GM11168 (cell line): ENCODE measurements around the gene CD82.

Source experiments
- in situ Hi-C: fragments of 300-500 bp; cut with MboI; formaldehyde crosslinking; loops from one replicate; pipeline ENCODE4 v1.12.0; 2022; ENCODE audit warnings: low sequenced_read_pairs; ENCODE audit not compliant: unreplicated experiment

CD82 gene, protein sequence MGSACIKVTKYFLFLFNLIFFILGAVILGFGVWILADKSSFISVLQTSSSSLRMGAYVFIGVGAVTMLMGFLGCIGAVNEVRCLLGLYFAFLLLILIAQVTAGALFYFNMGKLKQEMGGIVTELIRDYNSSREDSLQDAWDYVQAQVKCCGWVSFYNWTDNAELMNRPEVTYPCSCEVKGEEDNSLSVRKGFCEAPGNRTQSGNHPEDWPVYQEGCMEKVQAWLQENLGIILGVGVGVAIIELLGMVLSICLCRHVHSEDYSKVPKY

DNA sequence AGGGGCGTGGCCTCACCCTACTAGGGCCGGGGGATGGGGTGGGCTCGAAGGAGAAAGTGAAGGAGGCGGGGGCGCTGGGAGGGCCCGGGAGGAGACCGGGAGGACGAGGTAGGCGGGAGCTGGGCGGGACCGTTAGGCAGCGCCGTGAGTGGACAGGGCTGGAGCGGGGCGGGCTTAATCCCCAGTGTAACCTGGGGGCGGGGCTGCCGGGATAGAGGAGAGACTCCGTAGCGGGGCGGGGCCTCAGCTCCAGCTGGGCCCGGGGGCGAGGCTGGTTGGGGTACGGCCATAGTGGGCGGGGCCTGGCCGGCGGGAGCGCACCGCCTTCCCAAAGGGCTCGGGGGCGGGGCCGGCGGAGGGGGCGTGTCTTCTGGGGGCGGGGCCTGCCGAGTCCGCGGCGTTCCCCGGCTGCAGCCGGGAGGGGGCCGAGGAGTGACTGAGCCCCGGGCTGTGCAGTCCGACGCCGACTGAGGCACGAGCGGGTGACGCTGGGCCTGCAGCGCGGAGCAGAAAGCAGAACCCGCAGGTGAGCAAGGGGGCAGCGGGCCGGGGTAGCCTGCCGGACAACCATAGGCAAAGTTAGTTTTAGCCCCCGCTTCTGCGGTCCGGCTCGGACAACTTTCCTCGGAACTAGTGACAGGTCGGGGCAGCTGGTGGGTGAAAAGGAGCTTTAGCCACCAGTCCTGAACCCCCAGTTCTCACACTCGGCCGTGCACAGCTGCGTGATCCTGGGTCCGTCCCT lies at the start of gene CD82:
CD82 (plus strand) TSS at position 453 of the 742 bp plus-strand sequence. CDS start 29,000 bp downstream, outside the sequence.
- in situ Hi-C loops, result no loop called here

DNA sequence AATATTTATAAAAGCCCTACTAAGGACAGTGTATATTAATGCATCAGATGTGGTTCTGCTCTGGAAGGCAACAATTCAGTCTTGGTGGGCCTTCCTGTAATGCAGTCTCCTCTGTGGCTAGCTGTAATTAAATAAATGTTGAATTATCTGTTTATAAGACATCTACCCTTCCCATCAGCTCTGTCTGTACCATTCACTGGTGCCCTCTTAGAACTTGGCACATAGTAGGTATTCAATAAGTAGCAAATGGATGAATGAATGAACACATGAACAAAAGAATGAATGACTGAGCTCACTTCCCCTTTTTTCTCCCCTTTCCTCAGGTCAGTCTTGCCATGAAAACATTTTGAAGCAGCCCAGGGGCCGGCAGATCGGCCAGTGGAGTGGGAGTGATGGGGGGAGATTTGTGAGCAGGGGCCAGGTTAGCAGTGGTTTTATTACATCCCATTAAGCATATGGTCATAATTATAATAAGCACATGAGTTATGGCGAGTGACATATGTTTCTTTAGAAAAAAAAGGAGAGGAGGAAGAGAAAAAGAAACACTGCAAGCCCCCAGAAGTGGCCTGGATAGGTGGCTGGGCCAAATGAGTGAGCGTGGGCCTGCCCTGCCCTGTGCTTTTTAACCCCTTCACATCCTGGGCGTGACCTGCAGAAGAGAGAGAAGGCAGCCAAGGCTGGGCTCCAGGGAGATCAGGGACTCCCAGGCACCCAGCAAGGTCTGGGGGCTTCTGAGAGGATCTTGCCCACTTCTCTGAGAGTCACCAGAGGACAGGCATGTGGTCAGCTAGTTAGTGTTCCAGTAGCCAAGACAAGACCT lies 48.6 kb upstream of the CD82 start:
- in situ Hi-C loops, result no loop called here

DNA sequence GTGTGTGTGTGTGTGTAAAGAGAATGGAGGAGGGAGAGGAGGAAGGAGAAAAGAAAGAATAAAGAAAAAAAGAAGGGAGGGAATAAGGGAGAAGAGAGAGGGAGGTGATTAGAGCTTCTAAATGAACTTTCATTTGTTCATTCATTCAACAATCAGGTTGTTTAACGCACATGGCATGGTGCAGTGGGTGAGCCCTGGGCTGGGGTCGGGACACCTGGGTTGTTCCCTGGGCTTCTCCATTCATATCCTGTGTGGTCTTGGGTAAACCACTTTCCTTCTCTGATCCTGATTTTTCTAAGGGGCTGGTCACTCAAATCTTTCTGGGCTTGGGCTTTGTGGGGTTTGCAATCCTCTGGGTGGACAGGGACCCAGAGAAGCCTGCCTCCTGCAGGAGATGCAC lies 47.9 kb upstream of the CD82 start:
- in situ Hi-C loops, result no loop called here

DNA sequence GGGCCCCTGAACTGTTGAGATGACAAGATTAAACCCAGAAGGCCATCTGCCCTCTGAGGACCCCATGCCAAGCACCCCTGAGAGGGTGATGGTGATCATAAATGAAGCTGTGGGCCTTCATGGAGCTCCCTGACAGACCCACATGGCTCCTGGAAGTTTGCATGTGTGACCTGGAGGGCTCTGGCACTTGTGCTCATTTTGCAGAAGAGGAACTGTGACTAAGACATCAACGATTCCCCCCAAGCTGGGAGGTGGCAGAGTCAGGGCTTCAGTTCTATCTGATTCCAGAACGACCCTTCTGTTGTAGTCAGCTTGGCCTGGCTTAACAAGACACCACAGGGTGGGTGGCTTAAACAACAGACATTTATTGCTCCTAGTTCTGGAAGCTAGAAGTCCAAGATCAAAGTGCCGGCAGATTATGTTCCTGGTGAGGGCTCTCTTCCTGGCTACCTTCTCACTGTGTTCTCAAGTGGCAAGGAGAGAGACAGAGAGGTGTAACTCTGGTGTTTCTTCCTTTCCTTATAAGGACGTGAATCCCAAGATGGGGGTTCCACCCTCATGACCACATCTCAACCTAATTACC lies 46.4 kb upstream of the CD82 start:
- in situ Hi-C loops, result no loop called here

DNA sequence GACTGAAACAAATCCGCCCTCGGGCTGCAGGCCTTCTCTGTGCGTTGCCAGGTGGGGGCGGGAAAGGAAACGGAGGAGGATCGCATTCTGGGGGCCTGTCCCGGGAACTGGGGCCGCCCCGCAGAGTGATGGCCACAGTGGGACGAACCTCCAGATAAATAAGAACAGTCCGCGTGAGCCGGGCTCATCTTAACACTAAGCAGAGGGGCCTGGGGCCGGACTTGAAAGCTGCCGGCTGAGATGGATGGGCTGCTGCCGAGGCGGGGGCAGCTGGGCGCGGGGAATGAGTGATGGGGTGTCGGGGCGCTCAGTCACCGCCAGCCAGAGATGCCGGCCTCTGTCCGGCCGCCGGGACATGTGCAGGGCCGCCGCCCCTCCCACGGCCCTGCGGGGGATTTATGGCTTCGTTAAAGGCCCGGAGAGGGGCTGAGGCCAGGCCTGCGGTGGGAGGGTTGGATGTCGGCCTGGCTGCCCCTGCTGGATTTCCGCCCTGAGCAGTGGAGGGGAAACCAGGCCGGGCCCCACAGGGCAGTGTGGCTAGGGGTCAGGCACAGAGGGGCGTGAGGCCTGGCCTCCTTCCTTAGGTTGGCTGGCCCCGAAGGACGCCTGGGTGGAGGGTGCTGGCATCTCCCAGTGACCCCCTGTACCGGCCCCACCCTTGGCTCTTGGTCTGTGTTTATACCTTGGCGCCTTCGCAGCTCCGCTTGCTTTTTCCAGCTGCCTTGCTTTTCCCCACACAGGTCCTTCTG lies 45.3 kb upstream of the CD82 start:
- in situ Hi-C loops, result no loop called here

DNA sequence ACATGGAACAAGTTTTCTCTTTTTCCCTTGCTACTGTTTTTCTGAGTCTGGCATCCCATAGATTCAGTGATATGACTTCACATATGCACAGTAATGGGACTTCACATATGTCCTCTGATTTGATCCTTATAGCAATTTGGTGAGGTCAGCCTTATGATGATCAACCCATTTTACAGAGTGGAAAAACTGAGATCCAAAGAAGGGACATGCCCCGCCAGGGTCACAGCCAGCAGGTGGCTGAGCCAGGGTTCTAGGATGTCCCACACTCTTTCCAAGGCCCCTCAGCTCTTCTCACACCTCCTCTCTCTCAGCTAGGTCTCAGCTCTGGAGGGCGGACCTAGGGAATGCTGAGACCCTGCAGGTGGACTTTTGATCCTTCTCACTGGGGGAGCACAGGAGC lies 44.3 kb upstream of the CD82 start:
- in situ Hi-C loops, result no loop called here

DNA sequence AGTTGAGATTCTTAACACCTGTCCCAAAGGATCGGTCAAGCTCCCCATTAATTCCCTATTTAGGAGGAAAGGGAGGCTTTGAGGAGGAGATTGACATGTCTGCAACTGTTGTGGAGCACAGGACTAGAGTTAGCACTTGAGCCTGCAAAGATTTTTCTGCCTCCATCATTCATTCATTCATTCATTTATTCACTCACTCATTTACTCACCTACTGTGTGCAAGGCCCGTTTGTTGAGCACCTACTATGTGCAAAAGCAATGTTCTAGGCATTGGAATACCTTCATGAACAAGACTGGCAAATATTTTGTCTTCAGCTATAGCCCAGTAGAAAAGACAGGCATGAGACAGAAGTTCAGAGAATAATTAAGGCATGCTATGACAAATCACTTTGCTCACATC lies 43.2 kb upstream of the CD82 start:
- in situ Hi-C loops, result no loop called here

DNA sequence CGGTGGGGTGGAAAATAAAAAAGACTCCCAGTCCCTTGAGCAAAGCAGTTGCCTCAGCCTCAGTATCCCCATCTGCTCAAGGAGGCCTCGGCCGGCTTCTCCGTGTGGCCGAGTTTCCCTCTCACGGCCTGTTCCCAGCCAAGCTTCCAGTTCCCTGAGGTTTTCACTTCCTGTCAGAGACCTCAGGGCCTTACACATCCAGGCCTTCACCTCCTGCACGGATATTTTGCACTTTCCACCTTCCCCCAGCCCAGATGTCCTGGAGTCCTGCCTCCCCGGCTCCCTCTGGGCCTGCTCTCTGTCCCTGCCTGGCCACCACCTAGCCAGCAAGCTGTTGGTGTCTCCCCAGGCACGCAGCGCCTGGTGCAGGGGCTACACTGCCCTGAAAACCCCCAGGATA lies 41.1 kb upstream of the CD82 start:
- in situ Hi-C loops, result no loop called here

DNA sequence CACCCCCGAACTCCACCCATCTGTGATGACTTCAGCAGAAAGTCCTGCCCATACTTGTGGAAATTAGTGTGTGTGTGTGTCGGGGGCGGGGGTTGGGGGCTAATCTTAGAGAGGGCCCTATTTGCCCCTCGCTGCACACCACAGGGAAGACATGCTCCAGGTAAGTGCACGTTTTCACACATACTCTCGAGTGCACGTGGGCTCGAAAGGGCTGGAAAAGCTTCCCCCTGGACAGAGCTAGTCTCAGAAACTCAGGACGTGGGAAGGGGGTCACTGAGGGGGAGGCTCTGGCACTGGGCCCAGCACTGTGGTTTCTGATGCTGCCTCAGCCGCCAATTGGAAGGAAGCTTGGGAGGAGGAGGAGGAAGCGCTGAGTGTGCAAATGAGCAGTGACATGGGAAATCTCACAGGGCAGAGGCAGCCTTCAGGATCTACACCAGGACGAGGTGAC lies 40.7 kb upstream of the CD82 start:
- in situ Hi-C loops, result loop anchor here (25.0 kb wide), 1 partner anchor 412 kb away; no protein-coding TSS in a partner anchor

DNA sequence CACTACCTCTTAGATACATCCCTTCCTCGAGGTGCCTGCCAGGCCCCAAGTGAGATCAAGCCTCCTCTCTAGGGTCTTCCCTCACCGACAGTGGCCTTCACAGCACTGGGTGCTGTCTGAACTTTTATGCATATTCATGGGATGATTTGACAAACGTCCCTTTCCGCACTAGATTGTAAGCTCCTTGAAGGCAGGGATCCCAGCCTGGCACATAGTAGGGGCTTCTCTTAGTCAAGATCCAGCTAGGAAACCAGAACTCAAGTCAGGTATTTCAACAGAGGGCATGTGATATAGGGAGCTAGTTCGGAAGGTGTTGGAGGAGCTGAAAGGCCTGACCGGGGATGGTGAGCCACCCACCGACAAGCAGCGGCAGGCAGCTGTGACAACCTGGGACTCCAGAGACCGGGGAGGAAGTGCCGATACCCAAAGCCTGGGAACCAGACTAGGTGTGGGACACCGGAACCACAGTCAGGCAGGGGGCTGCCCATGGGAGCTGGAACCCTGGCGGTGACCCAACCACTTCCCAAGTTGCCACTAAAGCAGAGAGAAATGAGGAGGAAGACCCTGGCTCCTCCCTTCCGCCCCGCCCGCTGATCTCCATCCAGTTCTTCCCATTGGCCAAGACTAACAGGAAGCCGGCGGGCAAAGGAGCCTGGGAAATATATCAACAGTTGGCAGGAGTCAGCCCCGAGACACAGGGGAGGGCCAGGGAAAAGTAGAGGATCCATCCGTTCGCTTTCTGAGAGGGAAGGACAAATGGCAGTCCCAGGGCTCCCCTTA lies 39.8 kb upstream of the CD82 start:
- in situ Hi-C loops, result loop anchor here (25.0 kb wide), 1 partner anchor 413 kb away; no protein-coding TSS in a partner anchor

DNA sequence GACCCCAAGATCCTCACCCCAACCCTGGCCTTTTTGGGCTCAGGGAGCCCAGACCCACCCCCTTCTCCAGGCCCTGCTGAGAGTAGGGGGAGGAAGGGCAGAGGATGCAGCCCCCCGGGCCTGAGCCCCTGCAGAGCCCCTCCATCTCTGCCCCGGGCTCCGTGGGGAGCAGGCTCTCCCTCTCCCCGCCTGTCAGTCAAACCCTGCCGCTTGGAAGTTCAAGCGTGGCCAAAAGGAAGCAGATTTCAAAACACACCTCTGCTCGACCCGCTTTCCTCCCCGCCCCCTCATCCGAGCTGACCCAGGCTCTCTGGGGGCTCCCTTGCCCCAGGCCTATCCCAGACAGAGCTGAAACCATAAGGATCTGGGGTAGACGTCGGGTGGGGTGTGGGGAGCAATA lies 39.0 kb upstream of the CD82 start:
- in situ Hi-C loops, result loop anchor here (25.0 kb wide), 1 partner anchor 414 kb away; no protein-coding TSS in a partner anchor

DNA sequence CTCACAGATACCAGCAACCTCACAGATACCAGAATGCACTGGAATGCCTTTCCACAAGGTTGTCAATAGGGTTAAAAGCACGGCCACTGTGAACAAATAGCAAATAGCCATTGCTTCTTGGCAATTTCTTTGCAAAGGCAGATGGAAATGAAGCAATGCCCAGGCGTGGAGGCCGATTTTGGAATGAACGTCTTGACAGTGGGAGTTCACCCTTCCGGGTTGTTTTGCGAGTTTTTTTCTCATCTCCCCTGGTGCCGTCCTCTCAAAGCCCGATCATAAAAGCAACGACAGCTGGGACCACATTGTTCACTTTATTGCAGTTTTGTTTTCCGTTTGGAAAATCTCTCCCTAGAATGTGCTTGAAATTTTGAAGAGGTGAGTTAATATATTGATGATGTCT lies 38.0 kb upstream of the CD82 start:
- in situ Hi-C loops, result loop anchor here (25.0 kb wide), 1 partner anchor 415 kb away; no protein-coding TSS in a partner anchor

DNA sequence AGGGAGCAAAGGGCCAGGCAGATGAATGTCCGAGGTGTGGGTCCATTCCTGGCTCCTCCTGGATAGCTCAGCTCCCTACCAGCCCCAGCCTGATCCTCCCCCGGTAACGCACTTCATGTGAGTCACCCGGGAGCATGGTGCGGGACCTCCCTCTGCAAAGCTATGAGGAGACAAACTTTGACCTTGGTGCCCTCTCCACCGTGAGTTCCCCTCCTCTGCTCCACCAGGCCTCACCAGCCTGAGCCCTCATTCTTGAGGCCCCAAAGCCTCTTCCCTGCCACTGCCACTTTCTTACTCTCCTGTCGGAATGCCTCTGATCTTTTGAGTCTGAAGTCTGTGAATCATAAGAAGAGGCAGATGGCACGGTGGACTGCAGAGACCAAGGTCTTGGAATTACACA lies 37.4 kb upstream of the CD82 start:
- in situ Hi-C loops, result loop anchor here (25.0 kb wide), 1 partner anchor 416 kb away; no protein-coding TSS in a partner anchor

DNA sequence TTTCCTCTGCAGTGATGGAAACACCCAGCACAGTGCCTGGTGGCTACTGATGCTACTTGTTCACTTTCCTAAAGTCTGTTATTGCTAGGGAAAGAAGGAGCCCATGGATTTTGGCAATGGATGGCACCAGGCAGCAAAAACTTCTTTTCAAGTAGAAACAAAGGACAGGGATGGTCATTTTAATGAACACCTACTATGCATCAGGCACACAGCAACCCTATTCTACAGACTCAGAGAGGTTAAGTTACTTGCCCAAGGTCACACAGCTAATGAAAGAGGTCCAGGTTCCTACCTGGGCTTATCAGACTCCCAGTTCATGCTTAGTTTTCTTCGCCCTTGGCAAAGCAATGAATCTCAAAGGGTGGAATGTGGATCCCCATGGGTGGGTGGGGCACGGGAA lies 36.9 kb upstream of the CD82 start:
- in situ Hi-C loops, result loop anchor here (25.0 kb wide), 1 partner anchor 416 kb away; no protein-coding TSS in a partner anchor

DNA sequence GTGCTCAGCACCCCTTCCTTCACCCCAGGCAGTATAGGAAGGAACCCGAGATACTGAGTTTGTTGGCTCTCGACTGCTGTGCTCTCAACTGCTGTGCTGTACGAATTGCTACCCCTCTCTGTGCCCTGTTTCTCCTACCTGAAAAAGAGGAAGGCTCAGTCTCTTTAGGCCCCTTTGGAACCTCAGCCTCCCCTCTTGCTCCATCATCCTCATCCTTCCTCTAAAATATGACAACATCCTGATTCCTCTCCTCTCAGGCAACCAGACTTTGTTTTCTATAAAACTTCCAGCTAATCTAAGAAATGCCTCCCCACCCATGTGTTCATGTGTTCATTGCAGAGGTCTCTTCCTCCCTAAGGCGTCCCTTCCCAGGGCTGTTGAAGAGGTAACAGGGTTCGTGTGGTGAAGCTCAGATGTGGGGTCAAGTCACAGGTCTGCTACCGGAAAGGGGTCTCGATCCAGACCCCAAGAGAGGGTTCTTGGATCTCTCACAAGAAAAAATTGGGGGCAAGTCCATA lies 35.5 kb upstream of the CD82 start:
- in situ Hi-C loops, result loop anchor here (10.0 to 25.0 kb wide), 2 partner anchors 235 to 418 kb away; no protein-coding TSS in a partner anchor

DNA sequence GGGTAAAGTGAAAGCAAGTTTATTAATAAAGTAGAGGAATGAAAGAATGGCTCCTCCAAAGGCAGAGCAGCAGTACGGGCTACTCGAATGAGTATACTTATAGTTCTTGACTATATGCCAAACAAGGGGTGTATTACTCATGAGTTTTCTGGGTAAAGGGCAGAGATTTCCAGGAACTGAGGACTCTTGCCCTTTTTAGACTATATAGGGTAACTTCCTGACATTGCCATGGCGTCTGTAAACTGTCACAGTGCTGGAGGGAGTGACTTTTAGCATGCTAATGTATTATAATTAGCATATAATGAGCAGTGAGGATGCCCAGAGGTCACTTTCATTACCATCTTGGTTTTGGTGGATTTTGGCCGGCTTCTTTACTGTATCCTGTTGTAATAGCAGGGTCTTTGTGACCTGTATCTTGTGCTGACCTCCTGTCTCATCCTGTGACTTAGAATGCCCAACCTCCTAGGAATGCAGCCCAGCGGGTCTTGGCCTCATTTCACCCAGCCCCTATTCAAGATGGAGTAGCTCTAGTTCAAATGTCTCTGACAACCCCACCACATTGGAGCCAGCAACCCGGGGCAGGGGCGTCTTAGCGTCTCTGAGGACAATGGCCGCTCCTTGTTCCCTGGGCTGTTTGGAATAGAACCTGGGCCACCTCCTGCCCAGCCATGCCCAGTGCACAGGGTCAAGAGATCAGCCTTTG lies 34.9 kb upstream of the CD82 start:
- in situ Hi-C loops, result loop anchor here (10.0 to 25.0 kb wide), 2 partner anchors 236 to 418 kb away; no protein-coding TSS in a partner anchor

DNA sequence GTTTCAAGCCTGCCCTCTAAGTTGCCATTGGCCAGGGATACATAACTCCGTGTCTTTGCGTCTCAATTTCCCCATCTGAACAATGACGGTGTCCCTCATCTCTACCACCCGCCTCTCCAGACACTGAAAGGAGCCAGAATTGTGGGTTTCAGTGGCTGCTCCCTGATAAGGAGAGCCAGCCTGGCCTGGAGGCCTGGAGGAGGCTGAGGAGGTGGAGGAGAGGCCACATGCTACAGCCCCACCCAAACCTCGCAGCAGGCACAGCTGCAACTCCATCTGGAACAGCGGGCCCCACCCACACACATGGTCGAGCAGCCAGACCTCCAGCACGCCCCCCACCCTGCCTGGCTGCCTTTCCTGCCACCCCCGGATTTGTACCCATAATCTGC lies 34.4 kb upstream of the CD82 start:
- in situ Hi-C loops, result loop anchor here (10.0 to 25.0 kb wide), 2 partner anchors 236 to 419 kb away; no protein-coding TSS in a partner anchor

DNA sequence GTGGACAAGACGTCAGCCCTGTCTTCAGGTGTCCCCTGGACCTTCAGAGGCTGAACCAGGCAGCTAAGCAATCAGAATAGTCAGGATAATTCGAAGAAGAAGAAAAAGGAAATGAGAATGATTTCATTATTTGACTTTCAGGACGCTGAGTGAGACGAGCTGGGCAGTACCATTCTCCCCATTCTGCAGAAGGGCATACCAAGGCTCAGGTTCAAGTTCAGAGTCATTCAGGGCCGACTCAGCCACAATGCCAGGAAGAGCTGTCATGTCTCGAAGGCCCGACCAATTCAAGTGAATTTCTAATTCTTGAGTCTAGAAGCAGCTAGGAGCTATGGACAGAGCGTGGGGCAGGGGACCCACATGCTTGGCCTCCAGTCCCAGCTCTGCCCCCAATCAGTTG lies 33.8 kb upstream of the CD82 start:
- in situ Hi-C loops, result loop anchor here (10.0 to 25.0 kb wide), 2 partner anchors 237 to 419 kb away; no protein-coding TSS in a partner anchor
